ENCODE measurements around the gene CLP1. TPM values are rescaled to one million over a fixed set of nuclear protein-coding genes. Genes with fewer than 3 reads are reported as not detected.
A peak's percentile ranks its signal among the peaks of the same experiment; 100 is the strongest.

The CLP1 gene
- total and polyA plus RNA-seq, 4 donors = 5.9 to 12.3 (median 8.3) TPM

- no peak for DNase-seq (ENCODE audit: low spot score)
- 98% methylated on average over 2 of the region's 2 CpGs for WGBS
- peaks cover 3 to 37% (median 28%) of the 10 kb centered on the region in 4 donors for H3K36me3 ChIP-seq (ENCODE audit: control insufficient read depth in 4 of 4, insufficient read depth in 3 of 4, low read depth in 1 of 4, low read length in 3 of 4)
These were observed 38.2 kb upstream of the CLP1 start for GRCh38 chr11:57619331-57619730.

DNA sequence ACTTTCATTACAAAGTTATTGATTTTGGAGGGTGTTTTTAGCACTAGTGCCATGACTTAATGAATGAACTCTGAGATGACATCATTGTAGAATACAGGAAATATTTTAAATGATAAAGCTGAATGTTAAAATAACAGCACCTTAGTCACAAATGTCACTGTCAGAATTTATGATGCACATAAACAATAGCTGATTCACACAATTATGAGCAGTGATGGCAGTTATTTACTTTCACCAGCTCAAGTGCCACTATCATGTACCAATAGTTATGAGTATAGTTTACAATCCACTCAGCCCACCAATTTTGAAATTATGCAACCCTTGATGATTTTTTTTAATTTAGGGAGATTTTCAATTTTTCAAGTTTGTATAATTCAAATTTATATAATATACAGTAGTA, 37.1 kb upstream of the CLP1 start:
- TF ChIP-seq HNF4G (IDR thresholded peaks at IDR 0.05) = no peak
- TF ChIP-seq YY1 (IDR thresholded peaks at IDR 0.05) = no peak
- TF ChIP-seq, protein P1, sequence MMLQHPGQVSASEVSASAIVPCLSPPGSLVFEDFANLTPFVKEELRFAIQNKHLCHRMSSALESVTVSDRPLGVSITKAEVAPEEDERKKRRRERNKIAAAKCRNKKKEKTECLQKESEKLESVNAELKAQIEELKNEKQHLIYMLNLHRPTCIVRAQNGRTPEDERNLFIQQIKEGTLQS (IDR thresholded peaks at IDR 0.05) = no peak
- no peak for TF ChIP-seq RAD21 (IDR thresholded peaks at IDR 0.05)

More at GRCh38 chr11:57619331-57619730, 38.2 kb upstream of the CLP1 start:
- H3K4me1 ChIP-seq (ENCODE audit: control insufficient read depth in 4 of 4, insufficient read depth in 4 of 4, low read length in 3 of 4) = peaks cover 8 to 47% (median 40%) of the 10 kb centered on the region in 4 donors
- H3K4me3 ChIP-seq (ENCODE audit: low read depth in 1 of 3, low read length in 3 of 3) = no peak overlapping the region
- no peak overlapping the region for H3K27ac ChIP-seq (ENCODE audit: low read depth in 1 of 2, low read length in 2 of 2)
- TF ChIP-seq, protein P1 (IDR thresholded peaks at IDR 0.05) = no peak
- TF ChIP-seq, protein P2, sequence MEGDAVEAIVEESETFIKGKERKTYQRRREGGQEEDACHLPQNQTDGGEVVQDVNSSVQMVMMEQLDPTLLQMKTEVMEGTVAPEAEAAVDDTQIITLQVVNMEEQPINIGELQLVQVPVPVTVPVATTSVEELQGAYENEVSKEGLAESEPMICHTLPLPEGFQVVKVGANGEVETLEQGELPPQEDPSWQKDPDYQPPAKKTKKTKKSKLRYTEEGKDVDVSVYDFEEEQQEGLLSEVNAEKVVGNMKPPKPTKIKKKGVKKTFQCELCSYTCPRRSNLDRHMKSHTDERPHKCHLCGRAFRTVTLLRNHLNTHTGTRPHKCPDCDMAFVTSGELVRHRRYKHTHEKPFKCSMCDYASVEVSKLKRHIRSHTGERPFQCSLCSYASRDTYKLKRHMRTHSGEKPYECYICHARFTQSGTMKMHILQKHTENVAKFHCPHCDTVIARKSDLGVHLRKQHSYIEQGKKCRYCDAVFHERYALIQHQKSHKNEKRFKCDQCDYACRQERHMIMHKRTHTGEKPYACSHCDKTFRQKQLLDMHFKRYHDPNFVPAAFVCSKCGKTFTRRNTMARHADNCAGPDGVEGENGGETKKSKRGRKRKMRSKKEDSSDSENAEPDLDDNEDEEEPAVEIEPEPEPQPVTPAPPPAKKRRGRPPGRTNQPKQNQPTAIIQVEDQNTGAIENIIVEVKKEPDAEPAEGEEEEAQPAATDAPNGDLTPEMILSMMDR (IDR thresholded peaks at IDR 0.05; ENCODE audit: low read depth, low read length, missing input control) = peak; percentile 20
- TF ChIP-seq RAD21 (IDR thresholded peaks at IDR 0.05) = peak; percentile 17 to 59
- H3K27me3 ChIP-seq (ENCODE audit: control insufficient read depth in 4 of 4, insufficient read depth in 4 of 4, low read length in 3 of 4) = no peaks in the 10 kb centered on the region
- no peak overlapping the region for H3K9ac ChIP-seq (ENCODE audit: low read depth in 1 of 2, low read length in 2 of 2)
- H3K9me3 ChIP-seq (ENCODE audit: control insufficient read depth in 4 of 4, low read length in 3 of 4) = no peaks in the 10 kb centered on the region

DNA sequence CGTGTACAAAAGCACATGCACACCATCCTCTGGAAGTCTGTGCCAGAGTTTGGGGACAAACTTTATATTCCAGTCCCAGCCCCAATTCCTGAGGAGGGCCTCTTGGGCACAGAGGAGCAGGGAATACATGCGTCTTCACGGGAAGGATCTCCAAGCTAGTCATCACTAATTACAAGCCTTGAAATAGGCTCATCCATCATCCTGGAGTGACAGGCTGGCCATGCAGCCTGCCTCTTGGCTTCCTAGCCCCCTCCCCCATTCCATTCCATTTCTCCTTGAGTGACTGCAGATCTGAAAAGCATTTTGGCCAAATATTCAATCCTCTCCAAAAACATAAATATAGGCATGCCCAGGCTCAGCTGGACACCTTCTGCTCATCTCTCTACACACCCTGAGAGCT, 35.3 kb upstream of the CLP1 start:
- H3K9ac ChIP-seq (ENCODE audit: low read depth in 1 of 2, low read length in 2 of 2) = no peak overlapping the region
- H3K9me3 ChIP-seq (ENCODE audit: control insufficient read depth in 4 of 4, low read length in 3 of 4) = no peaks in the 10 kb centered on the region
- no peaks in the 10 kb centered on the region for H3K27me3 ChIP-seq (ENCODE audit: control insufficient read depth in 4 of 4, insufficient read depth in 4 of 4, low read length in 3 of 4)
- H3K4me3 ChIP-seq (ENCODE audit: low read depth in 1 of 3, low read length in 3 of 3) = no peak overlapping the region
- H3K4me1 ChIP-seq (ENCODE audit: control insufficient read depth in 4 of 4, insufficient read depth in 4 of 4, low read length in 3 of 4) = peaks cover 0 to 24% (median 11%) of the 10 kb centered on the region in 4 donors
- DNase-seq (ENCODE audit: low spot score) = no peak
- no peak overlapping the region for H3K27ac ChIP-seq (ENCODE audit: low read depth in 1 of 2, low read length in 2 of 2)
- peaks cover 0 to 32% (median 24%) of the 10 kb centered on the region in 4 donors for H3K36me3 ChIP-seq (ENCODE audit: control insufficient read depth in 4 of 4, insufficient read depth in 3 of 4, low read depth in 1 of 4, low read length in 3 of 4)
- no peak for TF ChIP-seq HNF4G (IDR thresholded peaks at IDR 0.05)
- no peak for TF ChIP-seq ZBTB33 (IDR thresholded peaks at IDR 0.05)
- TF ChIP-seq, protein P2 (IDR thresholded peaks at IDR 0.05; ENCODE audit: low read depth, low read length, missing input control) = no peak
- TF ChIP-seq RAD21 (IDR thresholded peaks at IDR 0.05) = no peak
- TF ChIP-seq REST (IDR thresholded peaks at IDR 0.05) = no peak
- no peak for TF ChIP-seq YY1 (IDR thresholded peaks at IDR 0.05)
- no peak for TF ChIP-seq GABPA (IDR thresholded peaks at IDR 0.05 in 1 of 2, conservative IDR thresholded peaks at IDR 0.05 in 1 of 2)
- no peak for TF ChIP-seq JUND (IDR thresholded peaks at IDR 0.05)
- TF ChIP-seq HNF4A (conservative IDR thresholded peaks at IDR 0.05) = no peak
- TF ChIP-seq, protein P1 (IDR thresholded peaks at IDR 0.05) = no peak
- no peak for TF ChIP-seq FOXA2 (IDR thresholded peaks at IDR 0.05)
- TF ChIP-seq RXRA (IDR thresholded peaks at IDR 0.05) = no peak
- no peak for TF ChIP-seq NR2F2 (IDR thresholded peaks at IDR 0.05)
- WGBS = 91% methylated on average over 3 of the region's 3 CpGs

More for the DNA sequence above, 37.1 kb upstream of the CLP1 start:
- Histone ChIP-seq H3K27me3 (ENCODE audit: control insufficient read depth in 4 of 4, insufficient read depth in 4 of 4, low read length in 3 of 4) (no peaks in the 10 kb centered on the region), H3K27ac (ENCODE audit: low read depth in 1 of 2, low read length in 2 of 2) (no peak overlapping the region), H3K4me1 (ENCODE audit: control insufficient read depth in 4 of 4, insufficient read depth in 4 of 4, low read length in 3 of 4) (peaks cover 5 to 36% (median 28%) of the 10 kb centered on the region in 4 donors), H3K9ac (ENCODE audit: low read depth in 1 of 2, low read length in 2 of 2) (no peak overlapping the region), H3K4me3 (ENCODE audit: low read depth in 1 of 3, low read length in 3 of 3) (no peak overlapping the region), H3K9me3 (ENCODE audit: control insufficient read depth in 4 of 4, low read length in 3 of 4) (no peaks in the 10 kb centered on the region), H3K36me3 (ENCODE audit: control insufficient read depth in 4 of 4, insufficient read depth in 3 of 4, low read depth in 1 of 4, low read length in 3 of 4) (peaks cover 0 to 30% (median 26%) of the 10 kb centered on the region in 4 donors)
- no peak for DNase-seq (ENCODE audit: low spot score)

All from liver (tissue), 9 donors.